Adrenal gland (tissue), 5 donors: Measurements from ENCODE around the gene IMMP2L.

Experiments used
- POLR2A ChIP-seq, 2 donors: fragments of 450-650 bp; IDR thresholded peaks; one replicate each; pipeline ENCODE4 v1.6.1; 2017; ENCODE audit warnings: antibody characterized with exemption in 2 of 2, mild to moderate bottlenecking in 2 of 2, moderate library complexity in 1 of 2
- TF ChIP-seq, protein P1 (sequence below), 6 experiments: fragments of 450-650 bp in 4 of 6; fragments of 200-600 bp in 2 of 6; sonication (generic) in 1 of 6; IDR thresholded peaks; 1 replicate in 5 of 6; 2 replicates in 1 of 6; pipeline versions ENCODE4 v1.5.1 to v1.8.0; 2016 to 2021; ENCODE audit warnings: antibody characterized with exemption in 6 of 6, mild to moderate bottlenecking in 2 of 6, moderate library complexity in 1 of 6
- donor health status: DM: no; HTN: no; CAD: no.

DNA sequence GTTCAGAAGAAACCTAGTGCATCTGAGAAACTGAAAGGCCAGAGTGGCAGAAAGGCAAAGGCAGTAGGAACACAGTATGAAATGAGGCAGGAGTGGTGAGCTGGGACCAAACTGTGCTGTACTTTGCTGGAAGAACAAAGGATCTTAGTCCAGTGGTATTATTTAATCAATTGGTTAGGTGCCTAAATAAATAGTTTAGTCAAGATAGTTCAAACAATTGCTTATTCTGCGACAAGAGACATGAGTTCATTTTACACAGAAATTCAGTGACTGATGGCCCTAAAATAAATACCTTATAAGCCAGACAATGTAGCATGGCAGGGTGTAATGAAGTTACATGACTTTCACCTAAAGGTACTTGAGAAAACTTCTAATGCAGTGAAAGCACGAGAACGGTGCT, 653.2 kb downstream of the IMMP2L start:
- TF ChIP-seq, protein P1, sequence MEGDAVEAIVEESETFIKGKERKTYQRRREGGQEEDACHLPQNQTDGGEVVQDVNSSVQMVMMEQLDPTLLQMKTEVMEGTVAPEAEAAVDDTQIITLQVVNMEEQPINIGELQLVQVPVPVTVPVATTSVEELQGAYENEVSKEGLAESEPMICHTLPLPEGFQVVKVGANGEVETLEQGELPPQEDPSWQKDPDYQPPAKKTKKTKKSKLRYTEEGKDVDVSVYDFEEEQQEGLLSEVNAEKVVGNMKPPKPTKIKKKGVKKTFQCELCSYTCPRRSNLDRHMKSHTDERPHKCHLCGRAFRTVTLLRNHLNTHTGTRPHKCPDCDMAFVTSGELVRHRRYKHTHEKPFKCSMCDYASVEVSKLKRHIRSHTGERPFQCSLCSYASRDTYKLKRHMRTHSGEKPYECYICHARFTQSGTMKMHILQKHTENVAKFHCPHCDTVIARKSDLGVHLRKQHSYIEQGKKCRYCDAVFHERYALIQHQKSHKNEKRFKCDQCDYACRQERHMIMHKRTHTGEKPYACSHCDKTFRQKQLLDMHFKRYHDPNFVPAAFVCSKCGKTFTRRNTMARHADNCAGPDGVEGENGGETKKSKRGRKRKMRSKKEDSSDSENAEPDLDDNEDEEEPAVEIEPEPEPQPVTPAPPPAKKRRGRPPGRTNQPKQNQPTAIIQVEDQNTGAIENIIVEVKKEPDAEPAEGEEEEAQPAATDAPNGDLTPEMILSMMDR (IDR thresholded peaks at IDR 0.05): no peak
- no peak for TF ChIP-seq POLR2A (IDR thresholded peaks at IDR 0.05)
